GM18873 (cell line): ENCODE data around the gene TRIM9.
"Not testable (repeated sequence)": the region's sequence is repeated elsewhere in the genome, so short reads cannot be mapped to it uniquely, and the experiment has no call there.

ENCODE experiments used
- ATAC-seq: cut with Tn5 transposase; IDR thresholded peaks from one replicate; pipeline ENCODE4 v1.9.1; 2021; ENCODE audit warnings: mild to moderate bottlenecking, moderate library complexity, moderate number of reproducible peaks; ENCODE audit not compliant: unreplicated experiment, low FRiP score

Gene TRIM9

GRCh38 chr14:51006781-51007211, 88.1 kb downstream of the TRIM9 start:
- ATAC-seq = no peak

GRCh38 chr14:51006324-51006723, 88.6 kb downstream of the TRIM9 start:
- no peak for ATAC-seq

GRCh38 chr14:51004801-51005526, 89.9 kb downstream of the TRIM9 start:
- no peak for ATAC-seq

- ATAC-seq = no peak
Measured at GRCh38 chr14:51004352-51004800, 90.5 kb downstream of the TRIM9 start.

GRCh38 chr14:51002406-51002999, 92.4 kb downstream of the TRIM9 start:
- no peak for ATAC-seq

GRCh38 chr14:51000566-51000965, 94.3 kb downstream of the TRIM9 start:
- ATAC-seq = no peak

GRCh38 chr14:50999726-51000125, 95.2 kb downstream of the TRIM9 start:
- ATAC-seq = no peak

- no peak for ATAC-seq
Measured at GRCh38 chr14:50998612-50999011, 96.3 kb downstream of the TRIM9 start.

- no peak for ATAC-seq
Measured at GRCh38 chr14:50997712-50998111, 97.2 kb downstream of the TRIM9 start.

GRCh38 chr14:50994158-50994557, 100.7 kb downstream of the TRIM9 start:
- not testable (repeated sequence) for ATAC-seq

GRCh38 chr14:50985859-50986331, 109.0 kb downstream of the TRIM9 start:
- no peak for ATAC-seq

GRCh38 chr14:50985124-50985858, 109.6 kb downstream of the TRIM9 start:
- no peak for ATAC-seq

- no peak for ATAC-seq
Measured at GRCh38 chr14:50984036-50984710, 110.7 kb downstream of the TRIM9 start.

GRCh38 chr14:50979941-50980850, 114.7 kb downstream of the TRIM9 start:
- no peak for ATAC-seq

GRCh38 chr14:50978888-50979287, 116.0 kb downstream of the TRIM9 start:
- ATAC-seq = peak; percentile 91

GRCh38 chr14:50978529-50978871, 116.4 kb downstream of the TRIM9 start:
- no peak for ATAC-seq

GRCh38 chr14:50977863-50978528, 116.9 kb downstream of the TRIM9 start:
- no peak for ATAC-seq

- ATAC-seq = no peak
Measured at GRCh38 chr14:50974118-50974517, 120.8 kb downstream of the TRIM9 start.

- ATAC-seq = no peak
Measured at GRCh38 chr14:50972734-50973133, 122.2 kb downstream of the TRIM9 start.
